Activated CD4-positive, alpha-beta T cell treated with anti-CD3 and anti-CD28 coated beads, Interleukin-2, Interleukin-6, amounts not matched to agents 100 ng/mL and 50 ng/mL, durations not matched to agents 16 hours and 8 hours (primary cell): ENCODE data around the gene TBCA.

Source experiments
- DNase-seq: peaks from one replicate; pipeline ENCODE4 v3.0.0-alpha.2; 2020

The TBCA gene

DNA sequence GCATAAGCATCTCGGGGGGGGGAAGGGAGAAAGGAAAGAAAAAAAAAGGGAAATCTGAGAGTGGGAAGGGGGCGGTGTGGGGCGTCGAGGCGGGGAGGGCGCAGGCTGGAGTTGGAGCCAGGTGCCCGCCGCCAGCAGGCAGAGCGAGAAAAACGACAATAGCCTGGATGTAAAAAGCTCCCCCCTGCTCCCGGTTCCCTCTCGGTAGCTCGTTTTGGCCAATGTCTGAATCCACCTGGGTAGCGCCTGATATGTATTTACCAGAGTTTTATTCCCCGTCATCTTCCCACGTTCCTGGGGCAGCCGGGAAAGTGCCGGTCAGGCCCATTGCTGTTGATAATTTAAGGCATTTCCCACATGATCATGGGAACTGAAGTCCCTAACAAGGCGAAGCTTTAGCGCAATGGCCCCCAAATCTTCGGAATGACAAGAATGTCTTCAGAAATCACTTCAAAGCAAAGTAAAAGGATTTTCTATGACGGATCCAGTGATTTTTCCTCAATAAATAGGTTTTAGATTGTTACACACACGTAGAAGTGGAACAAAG, 134.7 kb downstream of the TBCA start:
- DNase-seq: no peak
